ENCODE results near the gene LCAT. TPM values are rescaled to one million over a fixed set of nuclear protein-coding genes. Genes with fewer than 3 reads are reported as not detected.

The LCAT gene
- total and polyA plus RNA-seq, 2 donors (not counting 1 experiment from before 2014, with no cell fraction given): 7.6 to 16.3 TPM

- Histone ChIP-seq H4K20me1 (ENCODE audit: control insufficient read depth, insufficient read depth, low read length, poor library complexity, severe bottlenecking) (no peaks in the 10 kb centered on the region), H3K79me2 (ENCODE audit: control insufficient read depth, insufficient read depth, low read length) (peaks cover 18% of the 10 kb centered on the region), H3K27me3 (replicated peaks in 1 of 4; ENCODE audit: control extremely low read depth in 1 of 4, control insufficient read depth in 3 of 4, insufficient read depth in 4 of 4, low read length in 3 of 4) (no peaks in the 10 kb centered on the region), H2AFZ (ENCODE audit: insufficient read depth, low read depth, low read length, poor library complexity, severe bottlenecking) (no peak overlapping the region), H3K4me1 (ENCODE audit: control insufficient read depth in 2 of 2, insufficient read depth in 2 of 2, low read length in 2 of 2) (no peaks in the 10 kb centered on the region), H3K4me3 (ENCODE audit: control extremely low read depth in 1 of 5, extremely low read depth in 1 of 5, insufficient read depth in 1 of 5, low read depth in 2 of 5, low read length in 4 of 5) (no peak overlapping the region), H3K27ac (ENCODE audit: low read length in 2 of 2) (no peak overlapping the region), H3K36me3 (replicated peaks in 1 of 2; ENCODE audit: control extremely low read depth in 1 of 2, control insufficient read depth in 1 of 2, extremely low read depth in 1 of 2, insufficient read depth in 2 of 2, low read length in 1 of 2) (peaks cover 0 to 27% of the 10 kb centered on the region in 2 experiments), H3K4me2 (replicated peaks; ENCODE audit: low read depth, low read length, poor library complexity, severe bottlenecking) (no peak overlapping the region), H3K9me3 (ENCODE audit: control extremely low read depth in 1 of 3, control insufficient read depth in 2 of 3, insufficient read depth in 1 of 3, low read length in 2 of 3) (no peaks in the 10 kb centered on the region), H3K9ac (ENCODE audit: low read length) (no peak overlapping the region)
- Mint-ChIP-seq H3K27ac (no peak overlapping the region), H3K4me1 (no peaks in the 10 kb centered on the region), H3K27me3 (no peaks in the 10 kb centered on the region), H3K9me3 (ENCODE audit: insufficient read depth) (no peaks in the 10 kb centered on the region), H3K4me3 (no peak overlapping the region)
- intact Hi-C loops (cut with micrococcal nuclease): loop anchor here (10.0 kb wide), 1 partner anchor 265 kb away; no protein-coding TSS in a partner anchor
- ChIA-PET POLR2A (no interaction called here), CTCF (interaction anchor here (1.5 to 2.5 kb wide), 2 partner anchors 18 to 31 kb away, joined by 5 read pairs; no protein-coding TSS in a partner anchor)
- TF ChIP-seq EZH2 (IDR thresholded peaks at IDR 0.05; ENCODE audit: borderline replicate concordance, insufficient read depth, low read depth, low read length, poor library complexity, severe bottlenecking) (no peak), CTCF (IDR thresholded peaks at IDR 0.05) (no peak)
- DNase-seq (no peak), ATAC-seq (ENCODE audit: low read depth) (no peak)
- 97% methylated on average over 9 of the region's 11 CpGs for WGBS (ENCODE audit: insufficient coverage)
These were observed 15.8 kb upstream of the LCAT start for GRCh38 chr16:67959536-67960329.

GRCh38 chr16:67957622-67958021, 13.7 kb upstream of the LCAT start:
- ATAC-seq (ENCODE audit: low read depth) (no peak), DNase-seq (no peak)
- Histone ChIP-seq H2AFZ (ENCODE audit: insufficient read depth, low read depth, low read length, poor library complexity, severe bottlenecking) (no peak overlapping the region), H3K9ac (ENCODE audit: low read length) (no peak overlapping the region), H4K20me1 (ENCODE audit: control insufficient read depth, insufficient read depth, low read length, poor library complexity, severe bottlenecking) (no peaks in the 10 kb centered on the region), H3K4me3 (ENCODE audit: control extremely low read depth in 1 of 5, extremely low read depth in 1 of 5, insufficient read depth in 1 of 5, low read depth in 2 of 5, low read length in 4 of 5) (no peak overlapping the region), H3K79me2 (ENCODE audit: control insufficient read depth, insufficient read depth, low read length) (peaks cover 12% of the 10 kb centered on the region), H3K27me3 (replicated peaks in 1 of 4; ENCODE audit: control extremely low read depth in 1 of 4, control insufficient read depth in 3 of 4, insufficient read depth in 4 of 4, low read length in 3 of 4) (no peaks in the 10 kb centered on the region), H3K4me1 (ENCODE audit: control insufficient read depth in 2 of 2, insufficient read depth in 2 of 2, low read length in 2 of 2) (no peaks in the 10 kb centered on the region), H3K36me3 (replicated peaks in 1 of 2; ENCODE audit: control extremely low read depth in 1 of 2, control insufficient read depth in 1 of 2, extremely low read depth in 1 of 2, insufficient read depth in 2 of 2, low read length in 1 of 2) (peaks cover 0 to 20% of the 10 kb centered on the region in 2 experiments), H3K9me3 (ENCODE audit: control extremely low read depth in 1 of 3, control insufficient read depth in 2 of 3, insufficient read depth in 1 of 3, low read length in 2 of 3) (no peaks in the 10 kb centered on the region), H3K27ac (ENCODE audit: low read length in 2 of 2) (no peak overlapping the region), H3K4me2 (replicated peaks; ENCODE audit: low read depth, low read length, poor library complexity, severe bottlenecking) (no peak overlapping the region)
- intact Hi-C loops (cut with micrococcal nuclease): no loop called here
- TF ChIP-seq EZH2 (IDR thresholded peaks at IDR 0.05; ENCODE audit: borderline replicate concordance, insufficient read depth, low read depth, low read length, poor library complexity, severe bottlenecking) (no peak), CTCF (IDR thresholded peaks at IDR 0.05) (no peak)
- Mint-ChIP-seq H3K9me3 (ENCODE audit: insufficient read depth) (no peaks in the 10 kb centered on the region), H3K27me3 (no peaks in the 10 kb centered on the region), H3K4me1 (no peaks in the 10 kb centered on the region), H3K4me3 (no peak overlapping the region), H3K27ac (no peak overlapping the region)
- CTCF ChIA-PET: no interaction called here
- POLR2A ChIA-PET: no interaction called here
- 95% methylated on average over 8 of the region's 9 CpGs for WGBS (ENCODE audit: insufficient coverage)

Measured in B cell (primary cell).